Activated T-cell treated with anti-CD3 and anti-CD28 coated beads, Interleukin-2, amount 50 U/mL, for 48 hours (primary cell): ENCODE measurements around the gene IQCC.
A peak's percentile ranks its signal among the peaks of the same experiment; 100 is the strongest.
"Not testable (repeated sequence)": the region's sequence is repeated elsewhere in the genome, so short reads cannot be mapped to it uniquely, and the experiment has no call there.

Experiments used
- DNase-seq, 2 experiments: peaks; one replicate each; pipeline ENCODE4 v3.0.0-alpha.2; 2020

Gene IQCC

GRCh38 chr1:32205401-32206370 is at the start of gene IQCC:
Gene IQCC (plus strand): TSS chr1:32205671. CDS start chr1:32205682, 11 bp downstream.
- DNase-seq, result peak; percentile 88 to 92

- DNase-seq, result no peak
Observed at GRCh38 chr1:32159189-32159588, 46.3 kb upstream of the IQCC start.

- no peak for DNase-seq
Observed at GRCh38 chr1:32163405-32163804, 42.1 kb upstream of the IQCC start.

- DNase-seq, result not testable (repeated sequence)
Observed at GRCh38 chr1:32165633-32166032, 39.8 kb upstream of the IQCC start.

GRCh38 chr1:32170991-32171390 is 34.5 kb upstream of the IQCC start:
- DNase-seq, result no peak

GRCh38 chr1:32172621-32173245 is 32.7 kb upstream of the IQCC start:
- DNase-seq, result no peak

GRCh38 chr1:32178380-32179192 is 26.9 kb upstream of the IQCC start:
- no peak for DNase-seq

- no peak for DNase-seq
Observed at GRCh38 chr1:32179193-32179442, 26.4 kb upstream of the IQCC start.

GRCh38 chr1:32179443-32180185 is 25.9 kb upstream of the IQCC start, which contains the start of gene TXLNA:
Gene TXLNA (plus strand): TSS chr1:32179675. CDS start chr1:32180346, 671 bp downstream.
- peak; percentile 94 to 95 for DNase-seq

- peak; percentile 52 to 62 for DNase-seq
Observed at GRCh38 chr1:32180186-32181060, 25.0 kb upstream of the IQCC start.

GRCh38 chr1:32181065-32181464 is 24.4 kb upstream of the IQCC start:
- DNase-seq, result no peak

GRCh38 chr1:32181563-32181962 is 23.9 kb upstream of the IQCC start:
- DNase-seq, result no peak

GRCh38 chr1:32182060-32182459 is 23.4 kb upstream of the IQCC start:
- DNase-seq, result no peak

GRCh38 chr1:32184650-32185049 is 20.8 kb upstream of the IQCC start:
- DNase-seq, result no peak

GRCh38 chr1:32186077-32186476 is 19.4 kb upstream of the IQCC start:
- no peak for DNase-seq

- DNase-seq, result no peak
Observed at GRCh38 chr1:32186491-32186890, 19.0 kb upstream of the IQCC start.

- no peak for DNase-seq
Observed at GRCh38 chr1:32187850-32188249, 17.6 kb upstream of the IQCC start.

- no peak for DNase-seq
Observed at GRCh38 chr1:32192220-32192948, 13.1 kb upstream of the IQCC start.

GRCh38 chr1:32194984-32195383 is 10.5 kb upstream of the IQCC start:
- no peak for DNase-seq

GRCh38 chr1:32195531-32195930 is 9.9 kb upstream of the IQCC start:
- no peak for DNase-seq
